Measurements from ENCODE around the gene DTX3L.

Gene DTX3L
- total RNA-seq: 86.7 to 192 (median 144) reads per million in 4 experiments

DNA sequence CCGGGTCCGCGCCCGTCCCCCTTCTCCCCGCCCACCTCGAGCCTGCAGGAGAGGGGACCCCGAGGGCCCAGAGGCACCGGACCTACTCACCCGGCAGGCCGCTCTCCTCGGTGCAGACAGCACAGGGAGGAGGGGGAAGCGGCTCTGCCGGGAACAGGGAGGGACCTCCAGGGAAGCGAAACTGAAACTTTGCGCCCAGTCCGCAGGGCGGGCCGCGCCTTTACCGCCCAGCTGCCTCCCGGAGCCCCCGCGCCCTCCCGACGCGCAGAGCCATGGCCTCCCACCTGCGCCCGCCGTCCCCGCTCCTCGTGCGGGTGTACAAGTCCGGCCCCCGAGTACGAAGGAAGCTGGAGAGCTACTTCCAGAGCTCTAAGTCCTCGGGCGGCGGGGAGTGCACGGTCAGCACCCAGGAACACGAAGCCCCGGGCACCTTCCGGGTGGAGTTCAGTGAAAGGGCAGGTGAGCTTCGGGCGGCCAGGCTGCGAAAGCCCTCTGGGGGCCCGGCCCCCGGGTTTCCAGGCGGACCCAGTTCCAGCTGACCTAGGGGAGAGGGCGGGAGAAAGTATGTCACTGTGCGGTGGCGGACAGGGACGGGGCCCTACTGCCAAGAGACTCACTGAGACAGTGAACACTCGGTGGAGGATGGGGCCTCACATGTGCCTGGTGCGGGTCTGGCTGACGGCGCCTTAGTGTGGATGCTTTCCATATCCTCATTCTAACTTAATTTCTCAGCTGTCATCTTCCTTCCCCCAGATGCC is at the start of gene DTX3L, which contains the start of gene PARP9:
Gene DTX3L (plus strand): TSS at position 184 of the 758 bp plus-strand sequence. CDS start 89 bp downstream, at position 273.
Gene PARP9 (minus strand): TSS at position 146 of the 758 bp plus-strand sequence. CDS start 4,680 bp downstream, outside the sequence.
- peak; percentile 59 for DNase-seq

DNA sequence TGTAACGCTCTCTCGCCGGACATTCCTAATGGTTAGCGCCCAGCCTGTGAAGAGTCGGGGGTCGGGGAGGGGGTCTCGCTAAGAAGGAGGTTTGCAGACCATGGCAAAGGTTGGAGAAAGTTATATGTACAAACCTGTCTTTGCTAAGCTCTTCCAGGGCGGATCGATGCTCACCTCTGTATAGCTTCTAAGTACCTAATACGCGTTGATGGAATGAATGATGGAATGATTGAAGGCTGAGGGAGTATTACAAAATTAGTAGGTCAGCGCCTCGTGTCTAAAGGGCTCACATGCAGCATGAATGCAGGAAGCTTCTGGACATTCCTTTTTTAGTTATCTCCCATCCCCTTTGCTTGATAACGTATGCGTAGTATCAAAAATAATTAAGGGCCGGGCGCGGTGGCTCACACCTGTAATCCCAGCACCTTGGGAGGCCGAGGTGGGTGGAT is 49.1 kb upstream of the DTX3L start:
- DNase-seq: no peak

DNA sequence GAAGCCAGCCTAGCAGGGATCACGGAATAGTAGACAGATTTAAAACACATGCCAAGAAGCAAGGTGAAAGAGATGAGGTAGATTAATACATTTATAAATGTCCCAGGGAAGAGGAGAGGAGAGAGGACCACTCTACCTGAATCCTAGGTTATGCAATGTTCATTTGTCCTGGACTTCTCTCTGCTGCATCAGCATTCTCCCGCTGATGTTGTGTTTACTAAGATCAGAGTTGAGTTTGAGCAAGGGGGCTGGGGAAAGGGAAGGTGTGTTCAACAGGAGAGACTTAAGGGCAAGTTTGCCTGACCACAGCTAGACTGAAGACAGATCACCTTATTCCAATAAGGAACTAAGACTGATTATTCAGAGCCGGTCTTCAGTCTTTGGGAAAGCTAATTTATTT is 48.3 kb upstream of the DTX3L start:
- no peak for DNase-seq

DNA sequence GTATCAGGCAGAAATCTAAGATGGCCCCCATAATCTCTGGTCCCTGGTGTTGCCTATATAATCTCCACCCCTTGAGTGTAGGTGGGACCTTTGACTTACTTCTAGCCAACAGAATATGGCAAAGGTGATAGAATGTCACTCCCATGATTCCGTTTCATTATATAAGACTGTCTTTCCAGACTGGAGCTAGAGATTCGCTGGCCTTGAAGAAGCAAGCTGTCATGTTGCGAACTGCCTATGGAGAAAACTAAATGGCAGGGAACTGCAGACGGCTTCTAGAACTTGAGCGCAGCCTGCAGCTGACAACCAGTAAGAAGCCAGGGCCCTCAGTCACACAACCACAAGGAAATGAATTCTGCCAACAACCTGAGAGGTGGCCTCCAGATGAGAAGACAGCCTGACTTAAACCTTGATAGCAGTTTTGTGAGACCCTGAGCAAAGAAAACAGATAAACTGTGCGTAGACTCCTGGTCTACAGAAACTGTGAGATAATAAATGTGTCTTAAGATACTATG is 47.2 kb upstream of the DTX3L start:
- no peak for DNase-seq

DNA sequence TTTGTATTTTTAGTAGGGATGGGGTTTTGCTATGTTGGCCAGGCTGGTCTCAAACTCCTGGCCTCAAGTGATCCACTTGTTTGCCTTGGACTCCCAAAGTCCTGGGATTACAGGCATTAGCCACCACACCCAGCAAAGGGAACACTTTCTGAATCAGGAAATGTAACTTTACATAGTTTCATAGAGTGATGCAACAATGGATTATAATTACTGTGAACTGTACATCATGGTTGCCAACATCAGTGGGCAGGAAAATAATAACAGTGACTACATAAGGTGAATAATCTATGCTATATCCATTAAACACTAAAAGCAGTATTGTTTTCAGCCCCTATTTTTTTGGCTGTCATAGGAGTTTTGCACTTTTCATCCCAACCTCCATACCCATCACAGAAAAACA is 44.4 kb upstream of the DTX3L start:
- DNase-seq: no peak

DNA sequence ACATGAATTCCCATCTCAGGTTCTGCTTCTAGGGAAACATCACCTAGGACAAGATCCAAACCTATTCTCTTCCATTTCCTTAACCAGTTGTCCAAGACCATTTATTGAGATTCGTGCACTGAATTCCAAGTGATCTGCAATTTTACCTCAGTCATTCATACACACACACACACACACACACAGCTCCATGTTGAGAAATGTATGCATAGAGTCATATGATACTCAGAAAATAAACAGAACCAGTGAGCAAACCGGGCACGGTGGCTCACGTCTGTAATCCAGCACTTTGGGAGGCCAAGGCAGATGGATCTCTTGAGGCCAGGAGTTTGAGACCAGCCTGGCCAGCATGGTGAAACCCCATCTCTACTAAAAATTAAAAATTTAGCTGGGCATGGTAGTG is 43.3 kb upstream of the DTX3L start:
- no peak for DNase-seq

DNA sequence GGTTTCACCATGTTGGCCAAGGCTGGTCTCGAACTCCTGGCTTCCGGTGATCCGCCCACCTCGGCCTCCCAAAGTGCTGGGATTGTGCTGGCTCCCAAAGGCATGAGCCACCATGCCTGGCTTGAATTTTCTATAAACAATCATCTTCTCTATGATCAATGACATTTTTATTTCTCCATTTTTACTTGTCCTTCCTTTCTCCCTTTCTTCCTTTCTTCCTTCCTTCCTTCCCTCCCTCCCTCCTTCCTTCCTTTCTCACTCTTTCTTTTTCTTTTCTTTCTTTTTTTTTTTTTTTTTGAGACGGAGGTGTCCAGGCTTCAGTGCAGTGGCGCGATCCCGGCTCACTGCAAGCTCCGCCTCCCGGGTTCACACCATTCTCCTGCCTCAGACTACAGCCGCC is 40.8 kb upstream of the DTX3L start:
- no peak for DNase-seq

DNA sequence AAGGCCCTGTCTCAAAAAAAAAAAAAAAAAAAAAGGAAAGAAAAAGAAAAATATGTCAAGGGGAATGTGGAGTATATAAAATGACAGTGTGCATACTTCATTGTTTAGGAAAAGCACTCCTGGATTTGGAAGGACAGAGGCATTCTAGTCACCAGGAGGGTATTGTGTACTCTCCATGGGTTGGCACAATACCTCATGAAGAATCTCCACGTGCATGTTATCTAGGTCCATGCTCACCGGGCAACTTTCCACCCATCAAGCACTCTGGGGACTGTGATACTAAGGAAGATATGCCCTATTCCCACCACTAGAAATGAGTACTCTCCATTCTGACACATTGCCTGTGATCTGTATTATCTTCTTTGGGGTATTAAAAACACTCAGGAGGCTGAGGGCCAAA is 34.0 kb upstream of the DTX3L start:
- no peak for DNase-seq

DNA sequence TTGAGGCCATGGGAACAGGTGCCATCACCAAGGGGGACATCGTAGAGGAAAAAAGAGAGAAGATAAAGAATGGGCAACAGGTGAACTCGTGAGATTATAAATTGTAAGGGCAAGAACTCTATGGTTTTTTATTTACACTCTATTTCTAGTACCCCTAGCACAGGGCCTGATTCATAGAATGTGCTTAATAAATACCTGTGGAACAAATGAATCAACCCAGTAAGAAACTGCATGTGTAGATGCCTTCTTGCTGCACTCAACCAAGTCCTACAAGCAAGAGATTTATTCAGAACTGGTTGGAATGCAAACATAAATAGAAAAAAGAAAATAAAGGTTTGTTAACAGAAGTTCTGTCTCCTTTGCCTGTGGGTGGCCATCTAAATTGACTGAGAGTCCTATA is 30.7 kb upstream of the DTX3L start:
- DNase-seq: no peak

DNA sequence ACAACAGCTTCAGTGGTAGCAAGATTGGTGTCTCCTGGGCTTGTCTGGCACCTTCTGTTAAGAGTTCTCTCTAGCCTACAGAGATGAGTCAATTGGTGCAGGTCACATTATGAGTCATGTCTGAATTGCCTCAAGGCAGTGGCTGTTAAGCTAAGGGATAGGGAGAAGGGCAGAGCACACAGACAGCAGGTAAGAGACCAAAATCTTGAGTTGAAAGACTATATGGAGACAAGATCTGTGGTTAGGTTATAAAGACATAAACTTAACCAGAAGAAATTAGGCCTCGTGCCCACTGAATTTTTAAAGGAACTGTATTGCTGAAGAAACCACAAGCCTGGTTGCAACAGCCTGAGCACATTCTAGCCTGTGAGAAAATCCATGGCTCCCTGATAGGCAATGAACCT is 30.2 kb upstream of the DTX3L start:
- no peak for DNase-seq

DNA sequence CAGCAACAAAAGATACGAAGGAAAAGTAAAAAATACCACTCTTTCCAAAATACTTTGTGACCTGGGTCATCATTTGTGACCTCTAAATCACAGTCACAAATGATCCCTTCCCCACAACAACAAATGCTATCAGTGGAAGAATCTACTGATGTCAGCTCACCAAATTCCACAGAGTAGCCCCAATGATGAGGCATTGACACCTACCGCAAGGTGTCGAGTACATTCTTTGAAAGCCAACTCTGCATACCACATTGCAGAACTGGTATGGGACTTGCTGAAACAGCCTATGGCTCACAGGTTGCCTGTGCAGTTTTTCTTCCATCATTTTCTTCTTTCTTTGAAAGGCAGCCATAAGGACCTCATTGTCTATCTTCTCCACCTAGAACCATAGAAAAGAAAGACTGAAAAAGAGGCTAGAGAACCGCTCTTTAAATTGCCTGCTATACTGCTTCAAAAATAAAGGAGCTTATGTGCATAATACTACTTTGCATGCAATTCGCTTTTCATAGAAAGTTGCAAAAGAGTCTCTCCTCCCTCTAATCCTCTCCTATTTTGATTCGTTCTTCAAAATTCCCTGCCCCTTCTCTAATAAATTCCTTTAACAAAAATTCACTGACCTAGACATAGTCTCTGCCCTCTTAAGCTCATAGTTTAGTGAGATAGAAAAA is 28.0 kb upstream of the DTX3L start:
- DNase-seq: no peak

DNA sequence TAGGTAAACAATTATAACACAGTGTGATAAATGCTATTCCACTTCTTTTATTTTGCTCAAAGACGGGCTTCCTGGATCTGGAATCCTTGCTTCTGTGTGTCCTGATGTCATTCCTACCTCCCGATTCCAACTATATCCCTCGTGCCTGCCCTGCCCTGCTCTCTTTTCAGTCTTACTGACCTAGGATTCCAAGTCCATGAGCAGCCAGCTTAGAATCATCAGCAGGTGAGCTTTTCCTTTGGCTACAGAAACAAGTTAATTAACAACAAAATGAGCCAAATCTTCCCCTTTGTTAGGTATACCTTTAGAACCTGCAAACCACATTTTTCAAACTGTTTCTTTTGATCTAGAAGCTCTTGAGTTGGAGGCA is 27.5 kb upstream of the DTX3L start:
- no peak for DNase-seq

DNA sequence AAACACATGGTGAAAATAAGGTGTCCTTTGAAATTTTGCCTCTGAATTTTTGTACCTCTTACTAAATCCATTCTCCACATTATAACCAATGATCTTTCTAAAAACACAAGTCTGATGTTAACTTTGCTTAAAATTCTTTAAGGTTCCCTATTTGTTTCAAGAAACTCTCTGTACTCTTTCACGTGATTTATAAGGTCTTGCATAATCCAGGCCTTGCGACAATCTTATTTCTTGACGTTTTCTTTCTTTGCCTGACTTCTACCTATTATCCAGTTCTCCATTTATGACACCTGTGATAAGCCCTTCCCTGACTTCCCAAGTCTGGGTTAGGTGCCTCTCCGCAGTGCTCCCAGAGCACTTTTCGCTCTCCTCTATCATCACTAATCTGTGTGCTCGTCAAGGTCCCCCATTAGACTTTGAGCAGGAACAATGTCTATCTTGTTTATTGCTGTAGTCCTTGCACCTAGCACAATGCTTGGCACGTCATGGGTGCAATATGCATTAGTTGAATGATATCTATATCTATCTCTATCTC is 25.1 kb upstream of the DTX3L start:
- no peak for DNase-seq

DNA sequence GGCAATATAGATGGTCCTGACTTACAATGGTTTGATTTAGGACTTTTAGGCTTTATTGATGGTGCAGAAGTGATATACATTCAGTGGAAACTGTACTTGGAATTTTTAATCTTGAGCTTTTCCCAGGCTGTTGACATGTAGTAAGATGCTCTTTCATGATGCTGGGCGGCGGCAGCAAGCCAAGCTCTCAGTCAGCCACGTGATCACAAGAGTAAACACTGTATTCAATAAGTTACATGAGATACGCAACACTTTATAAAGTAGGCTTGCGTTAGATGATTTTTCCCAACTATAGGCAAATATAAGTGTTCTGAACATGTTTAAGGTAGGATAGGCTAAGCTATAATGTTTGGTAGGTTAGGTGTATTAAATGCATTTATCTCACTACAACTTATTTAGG is 18.0 kb upstream of the DTX3L start:
- no peak for DNase-seq

DNA sequence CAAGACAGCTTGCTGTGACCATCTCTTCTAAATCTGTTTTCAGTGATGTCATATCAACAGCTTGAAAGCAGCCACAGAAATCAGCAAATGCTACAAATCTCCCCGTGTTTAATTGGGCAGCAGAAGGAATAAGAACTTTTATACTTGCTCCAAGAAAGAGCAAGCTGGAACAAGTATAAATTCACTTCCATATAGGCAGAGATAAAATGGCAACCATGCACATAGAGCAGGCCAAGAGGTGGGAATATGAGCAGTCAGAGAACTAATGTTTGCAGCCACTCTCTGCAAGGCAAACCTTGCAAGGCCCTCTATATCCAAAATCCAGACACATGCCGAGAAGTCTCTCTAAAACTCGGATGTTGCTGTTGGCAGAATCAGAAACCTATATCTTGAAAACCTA is 16.1 kb upstream of the DTX3L start:
- no peak for DNase-seq

DNA sequence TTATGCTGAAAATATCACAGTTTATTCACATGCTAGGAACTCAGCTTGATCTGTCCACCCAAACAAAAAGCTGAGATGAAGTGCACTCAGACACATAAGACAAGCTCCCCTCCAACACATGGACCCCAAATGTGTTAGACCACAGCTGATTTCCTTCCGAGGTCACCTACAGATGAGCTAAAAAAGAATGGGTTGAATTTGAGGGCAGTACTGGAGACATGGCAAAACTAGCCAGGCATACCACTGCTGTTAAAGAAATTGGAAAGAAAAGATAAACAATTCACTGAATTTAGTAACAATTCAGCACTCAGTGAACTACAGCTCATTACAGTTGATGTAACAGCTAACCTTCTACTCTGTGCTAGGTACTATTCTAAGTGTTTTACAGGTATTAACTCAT is 15.5 kb upstream of the DTX3L start:
- DNase-seq: no peak

DNA sequence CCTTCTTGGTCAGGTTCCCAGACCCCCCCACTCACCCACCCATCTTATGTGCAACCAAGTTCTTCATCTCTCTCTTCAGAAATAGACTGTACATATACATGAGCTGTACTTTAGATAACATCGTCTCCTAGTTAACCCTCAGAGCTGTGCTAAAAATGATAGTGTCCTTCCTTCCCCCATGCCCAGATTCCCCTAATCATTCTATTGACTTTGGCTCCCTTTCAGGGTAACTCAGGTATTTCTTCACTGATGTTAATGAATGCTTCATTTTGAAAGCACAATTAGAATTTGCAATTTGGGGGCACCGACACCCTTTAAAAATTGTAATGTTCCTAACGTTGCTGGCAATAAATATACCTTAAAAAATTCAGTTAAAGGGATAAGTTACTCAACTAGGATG is 11.0 kb upstream of the DTX3L start:
- DNase-seq: no peak

DNA sequence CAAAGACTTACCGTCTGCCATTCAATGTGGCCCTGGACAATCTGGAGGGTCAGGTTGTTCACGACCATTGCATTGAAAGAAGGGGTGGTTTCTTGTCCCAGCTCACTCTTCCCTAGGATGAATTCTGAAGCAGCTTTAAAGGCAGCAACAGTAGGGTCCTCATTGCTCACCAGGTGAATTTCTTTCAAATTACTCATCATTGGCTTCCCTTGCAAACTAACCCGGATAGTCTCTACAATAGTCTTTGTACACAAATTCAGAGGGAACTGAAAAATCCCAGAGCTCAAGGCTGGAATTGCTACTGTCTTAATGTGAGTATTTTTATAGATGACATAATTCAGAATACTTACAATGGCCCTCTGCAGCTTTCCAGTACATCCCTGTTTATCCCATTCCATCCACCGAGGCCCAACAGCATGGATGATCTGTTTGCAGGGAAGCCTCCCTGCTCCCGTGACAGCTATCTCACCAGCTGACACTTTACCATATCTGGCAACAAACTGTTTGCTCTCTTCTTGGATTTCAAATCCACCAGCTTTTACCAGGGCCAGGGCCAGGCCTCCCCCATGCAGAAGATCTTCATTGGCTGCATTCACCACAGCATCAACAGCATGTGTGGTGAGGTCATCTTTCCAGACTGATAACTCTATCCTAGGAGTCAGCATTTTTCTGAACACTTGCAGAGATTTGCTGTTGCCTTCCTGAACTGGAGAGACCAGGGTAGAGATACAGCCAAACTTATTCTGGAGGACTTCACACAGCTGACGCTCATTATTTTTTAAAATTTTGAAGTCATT is 8.7 kb upstream of the DTX3L start:
- DNase-seq: no peak

DNA sequence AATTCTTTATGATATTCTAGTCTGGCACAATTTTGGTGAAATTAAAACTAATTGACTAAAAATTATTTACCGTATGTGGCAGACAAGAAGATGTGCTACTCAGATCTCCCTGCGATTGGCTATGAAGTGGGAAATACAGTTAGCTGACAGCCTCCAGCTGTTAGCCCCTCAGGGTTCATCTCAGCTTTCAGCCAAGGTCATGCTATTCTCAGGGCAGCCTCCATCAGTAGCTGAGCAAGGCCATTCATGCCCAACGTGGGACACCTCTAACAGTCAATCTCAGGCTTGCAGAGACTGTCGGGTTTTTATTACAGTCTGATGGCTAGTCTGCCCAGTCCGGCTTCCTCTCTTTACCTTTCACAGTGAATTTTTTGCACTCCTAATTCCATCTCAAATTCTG is 6.8 kb upstream of the DTX3L start:
- DNase-seq: no peak

DNA sequence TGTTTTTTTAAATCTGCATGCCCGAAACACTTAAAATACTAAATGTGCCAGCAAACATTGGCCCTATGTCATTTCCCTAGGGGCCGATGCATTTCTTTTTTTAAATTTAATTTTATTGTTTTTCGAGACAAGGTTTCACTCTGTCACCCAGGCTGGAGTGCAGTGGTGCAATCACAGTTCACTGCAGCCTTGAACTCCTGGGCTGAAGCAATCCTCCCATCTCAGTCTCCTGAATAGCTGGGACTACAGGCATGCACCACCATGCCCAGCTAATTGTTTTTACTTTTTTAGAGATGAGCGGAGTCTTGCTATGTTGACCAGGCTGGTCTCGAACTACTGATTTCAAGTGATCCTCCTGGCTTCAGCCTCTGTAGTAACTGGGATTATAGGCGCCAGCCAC is 5.5 kb upstream of the DTX3L start:
- no peak for DNase-seq

DNA sequence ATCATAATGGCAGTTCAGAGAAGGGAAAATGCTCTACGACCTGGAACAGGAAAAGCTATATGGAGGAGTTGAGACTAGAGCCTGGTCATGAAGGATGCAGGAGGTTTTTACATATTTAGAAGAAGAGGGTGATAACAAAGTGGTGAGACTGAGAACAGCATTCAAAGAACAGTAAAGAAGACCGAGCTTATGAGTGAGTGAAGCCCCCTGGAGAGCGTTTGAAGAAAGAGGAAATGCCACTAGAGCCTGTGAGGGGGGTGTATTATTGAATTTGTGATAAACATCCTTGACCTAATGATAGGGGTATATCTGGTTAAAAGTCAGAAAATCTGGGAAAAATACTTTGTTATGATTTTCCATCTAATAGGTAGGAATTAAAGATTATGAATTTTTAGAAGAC is 4.2 kb upstream of the DTX3L start:
- no peak for DNase-seq

DNA sequence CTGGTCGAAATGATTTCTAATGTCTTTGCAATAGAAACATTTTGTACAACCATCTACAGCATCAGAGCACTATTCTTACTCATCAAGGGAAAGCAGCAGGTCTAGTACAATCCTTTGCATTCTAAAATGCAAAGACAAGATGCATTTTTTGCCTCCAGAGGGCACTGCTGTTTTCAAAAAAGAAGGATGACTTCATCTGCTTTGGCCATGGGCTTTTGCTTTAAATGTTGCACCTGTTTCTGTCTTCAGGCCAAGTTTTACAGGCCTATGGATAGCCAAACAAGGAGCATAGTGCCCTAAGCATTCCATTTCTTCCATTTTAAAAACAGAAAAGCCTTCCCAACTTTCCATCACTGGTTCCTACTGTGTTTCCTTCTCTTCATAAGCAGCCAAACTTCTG is 3.5 kb upstream of the DTX3L start:
- peak; percentile 15 for DNase-seq
